ENCODE measurements around the gene NTN5.

GRCh38 chr19:48664476-48664875, 8.3 kb downstream of the NTN5 start:
- TF ChIP-seq CTCF (IDR thresholded peaks at IDR 0.05) (no peak), POLR2A (IDR thresholded peaks at IDR 0.05) (no peak), POLR2AphosphoS5 (IDR thresholded peaks at IDR 0.05) (no peak), EP300 (IDR thresholded peaks at IDR 0.05) (no peak)

All from suprapubic skin (tissue), 4 donors.